NCI-H1436 treated with DMSO at 0.1 percent for 48 hours (cell line): Measurements from ENCODE around the gene CACFD1.

Experiments
- DNase-seq: peaks from one replicate; lab custom pipeline; 2025; lab: John Stamatoyannopoulos, UW

The CACFD1 gene

GRCh38 chr9:133464638-133465037 lies 4.9 kb downstream of the CACFD1 start:
- DNase-seq = no peak

GRCh38 chr9:133465984-133466383 lies 6.2 kb downstream of the CACFD1 start:
- no peak for DNase-seq

GRCh38 chr9:133467101-133467500 lies 7.3 kb downstream of the CACFD1 start:
- DNase-seq = no peak

GRCh38 chr9:133468374-133468773 lies 8.6 kb downstream of the CACFD1 start:
- no peak for DNase-seq

GRCh38 chr9:133468777-133469421 lies 9.1 kb downstream of the CACFD1 start:
- DNase-seq = no peak

- no peak for DNase-seq
These were observed 10.7 kb downstream of the CACFD1 start for GRCh38 chr9:133470427-133470924.

GRCh38 chr9:133470988-133471387 lies 11.2 kb downstream of the CACFD1 start:
- DNase-seq = no peak

- DNase-seq = no peak
These were observed 11.9 kb downstream of the CACFD1 start for GRCh38 chr9:133471551-133472276.

GRCh38 chr9:133472277-133472645 lies 12.5 kb downstream of the CACFD1 start:
- no peak for DNase-seq

- DNase-seq = no peak
These were observed 13.1 kb downstream of the CACFD1 start for GRCh38 chr9:133472753-133473378.

GRCh38 chr9:133473743-133474142 lies 14.0 kb downstream of the CACFD1 start:
- DNase-seq = no peak

GRCh38 chr9:133474215-133474614 lies 14.4 kb downstream of the CACFD1 start:
- no peak for DNase-seq

- no peak for DNase-seq
These were observed 15.1 kb downstream of the CACFD1 start for GRCh38 chr9:133474853-133475252.

GRCh38 chr9:133475292-133476012 lies 15.7 kb downstream of the CACFD1 start:
- no peak for DNase-seq

GRCh38 chr9:133476036-133476931 lies 16.5 kb downstream of the CACFD1 start:
- no peak for DNase-seq

GRCh38 chr9:133476941-133477340 lies 17.2 kb downstream of the CACFD1 start:
- DNase-seq = no peak

GRCh38 chr9:133477461-133477860 lies 17.7 kb downstream of the CACFD1 start:
- DNase-seq = no peak

- no peak for DNase-seq
These were observed 18.4 kb downstream of the CACFD1 start for GRCh38 chr9:133477992-133478850.

GRCh38 chr9:133478851-133479711 lies 19.3 kb downstream of the CACFD1 start, which contains the start of gene SLC2A6:
SLC2A6 (minus strand) TSS chr9:133479099; CDS start chr9:133479059, 40 bp downstream.
- no peak for DNase-seq
